SH-SY5Y (cell line): ENCODE results near the gene NUDT8.

ENCODE experiments used
- GATA2 ChIP-seq: IDR thresholded peaks from 2 replicates; pipeline ENCODE4 v1.6.1; 2011; ENCODE audit warnings: mild to moderate bottlenecking, low read depth, low read length
- GATA3 ChIP-seq: IDR thresholded peaks from 2 replicates; pipeline ENCODE4 v1.6.1; 2011; ENCODE audit warnings: low read depth, mild to moderate bottlenecking, low read length, moderate library complexity

GRCh38 chr11:67675058-67675747 is 45.5 kb upstream of the NUDT8 start:
- TF ChIP-seq GATA2 (no peak), GATA3 (no peak)
